ENCODE data around the gene TMEM129.

Gene TMEM129

GRCh38 chr4:1670279-1670678 is 50.8 kb downstream of the TMEM129 start:
- DNase-seq (ENCODE audit: extremely low read depth in 1 of 2, low read depth in 1 of 2) = no peak

DNA sequence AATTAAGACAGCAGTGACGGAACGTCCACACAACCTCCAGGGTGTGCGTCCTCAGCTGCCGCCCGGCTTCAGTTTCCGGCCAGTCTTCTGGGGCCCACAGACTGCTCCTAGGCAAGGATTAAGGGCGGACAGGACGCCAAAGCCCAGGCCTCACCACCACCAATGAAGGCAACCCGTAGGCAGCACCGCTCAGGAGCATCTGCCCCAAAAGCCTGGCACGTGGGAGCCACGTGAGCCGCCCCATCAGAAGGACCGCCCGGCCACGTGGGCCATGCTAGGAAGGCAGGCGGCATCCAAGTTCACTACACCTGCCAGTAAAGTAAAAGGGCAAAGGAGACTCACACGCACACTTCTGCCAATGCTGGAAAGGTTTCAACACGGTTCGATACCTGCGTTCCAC is 51.3 kb downstream of the TMEM129 start:
- DNase-seq (ENCODE audit: extremely low read depth in 1 of 2, low read depth in 1 of 2) = no peak

- no peak for DNase-seq (ENCODE audit: extremely low read depth in 1 of 2, low read depth in 1 of 2)
Observed at GRCh38 chr4:1669270-1669669, 51.9 kb downstream of the TMEM129 start.

DNA sequence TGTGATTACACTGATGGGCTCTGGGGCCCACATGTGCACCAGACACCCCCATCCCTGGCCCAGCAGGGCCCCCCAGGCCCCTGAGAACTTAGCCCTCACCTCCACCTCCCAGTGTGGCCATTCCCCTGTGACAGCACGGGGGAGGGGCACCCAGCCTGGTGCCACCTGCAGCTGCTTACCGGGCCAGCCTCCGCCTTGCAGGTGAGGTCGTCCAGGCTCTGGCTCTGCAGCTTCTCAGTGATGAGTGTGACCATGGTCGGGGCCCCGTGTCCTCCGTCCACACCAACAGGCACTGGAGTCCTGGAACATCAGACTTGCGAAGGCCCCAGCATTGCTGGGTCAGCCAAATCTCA is 52.7 kb downstream of the TMEM129 start:
- no peak for DNase-seq (ENCODE audit: extremely low read depth in 1 of 2, low read depth in 1 of 2)

- no peak for DNase-seq (ENCODE audit: extremely low read depth in 1 of 2, low read depth in 1 of 2)
Observed at GRCh38 chr4:1667273-1667672, 53.9 kb downstream of the TMEM129 start.

- DNase-seq (ENCODE audit: extremely low read depth in 1 of 2, low read depth in 1 of 2) = no peak
Observed at GRCh38 chr4:1666391-1666790, 54.7 kb downstream of the TMEM129 start.
